Astrocyte (in vitro differentiated cells and primary cell): Measurements from ENCODE around the gene SUPT5H. TPM values are rescaled to one million over a fixed set of nuclear protein-coding genes. Genes with fewer than 3 reads are reported as not detected.

ENCODE experiments used
- DNase-seq: peaks from one replicate; pipeline ENCODE4 v3.0.0-alpha.2; 2010; ENCODE audit warnings: low read depth
- FAIRE-seq: peaks from 2 replicates; lab custom pipeline; 2011; peaks lifted over from hg19 to GRCh38; lab: Jason Lieb, UNC
- H2AFZ ChIP-seq: 2 replicates; pipeline ENCODE4 v1.6.0; 2012; ENCODE audit warnings: low read depth, low read length, inconsistent platforms
- H3K27ac ChIP-seq: 2 replicates; pipeline ENCODE4 v1.5.1; 2011; ENCODE audit warnings: low read depth, low read length, inconsistent platforms
- H3K27me3 ChIP-seq: 2 replicates; pipeline ENCODE4 v1.6.0; 2011; ENCODE audit warnings: low read length, inconsistent platforms; ENCODE audit not compliant: insufficient read depth
- H3K36me3 ChIP-seq: 2 replicates; pipeline ENCODE4 v1.5.1; 2011; ENCODE audit warnings: low read length, inconsistent platforms; ENCODE audit not compliant: insufficient read depth
- H3K4me1 ChIP-seq: 2 replicates; pipeline ENCODE4 v1.5.1; 2011; ENCODE audit warnings: low read length, inconsistent platforms; ENCODE audit not compliant: insufficient read depth
- H3K4me2 ChIP-seq: 2 replicates; pipeline ENCODE4 v1.6.0; 2012; ENCODE audit warnings: low read length, inconsistent platforms
- H3K4me3 ChIP-seq: 2 replicates; pipeline ENCODE4 v1.5.1; 2011; ENCODE audit warnings: low read depth, mild to moderate bottlenecking, low read length, inconsistent platforms; ENCODE audit not compliant: insufficient read depth
- H3K79me2 ChIP-seq: 2 replicates; pipeline ENCODE4 v1.6.0; 2012; ENCODE audit warnings: mild to moderate bottlenecking, low read length, inconsistent platforms; ENCODE audit not compliant: insufficient read depth
- H3K9ac ChIP-seq: 2 replicates; pipeline ENCODE4 v1.6.0; 2012; ENCODE audit warnings: mild to moderate bottlenecking, low read length, inconsistent platforms
- H3K9me3 ChIP-seq: 2 replicates; pipeline ENCODE4 v1.5.1; 2012; ENCODE audit warnings: low read depth, mild to moderate bottlenecking, low read length, inconsistent platforms; ENCODE audit not compliant: insufficient read depth
- H4K20me1 ChIP-seq: 2 replicates; pipeline ENCODE4 v1.6.0; 2012; ENCODE audit warnings: low read length, inconsistent platforms; ENCODE audit not compliant: insufficient read depth
- H3K27ac Mint-ChIP-seq: one replicate; pipeline ENCODE4 v1.8.0; 2021; ENCODE audit warnings: mild to moderate bottlenecking, mixed read lengths; ENCODE audit not compliant: unreplicated experiment
- H3K27me3 Mint-ChIP-seq: one replicate; pipeline ENCODE4 v1.8.0; 2021; ENCODE audit warnings: low read depth, mixed read lengths; ENCODE audit not compliant: unreplicated experiment
- H3K36me3 Mint-ChIP-seq: one replicate; pipeline ENCODE4 v1.8.0; 2021; ENCODE audit warnings: low read depth, mixed read lengths; ENCODE audit not compliant: unreplicated experiment
- H3K4me1 Mint-ChIP-seq: one replicate; pipeline ENCODE4 v1.8.0; 2021; ENCODE audit warnings: low read depth, mixed read lengths; ENCODE audit not compliant: unreplicated experiment
- H3K4me3 Mint-ChIP-seq: one replicate; pipeline ENCODE4 v1.8.0; 2021; ENCODE audit warnings: mild to moderate bottlenecking, moderate library complexity, mixed read lengths; ENCODE audit not compliant: unreplicated experiment
- H3K9me3 Mint-ChIP-seq: one replicate; pipeline ENCODE4 v1.8.0; 2021; ENCODE audit warnings: mild to moderate bottlenecking, mixed read lengths; ENCODE audit not compliant: unreplicated experiment
- EZH2 ChIP-seq: IDR thresholded peaks from 2 replicates; pipeline ENCODE4 v1.6.1; 2012; ENCODE audit warnings: mild to moderate bottlenecking, low read length, inconsistent platforms; ENCODE audit not compliant: insufficient read depth
- total RNA-seq: library from RNA; stranded (reverse); gene quantifications from 2 replicates; pipeline ENCODE4 v1.2.1, GENCODE V29; 2021
- TF ChIP-seq, protein P1 (sequence below): IDR thresholded peaks from 2 replicates; pipeline ENCODE4 v1.5.1; 2011; ENCODE audit warnings: low read depth, mild to moderate bottlenecking, inconsistent platforms, low read length, moderate library complexity; ENCODE audit not compliant: insufficient read depth

Gene SUPT5H
- total RNA-seq, 1 donor from 2014 or later: 171 TPM

DNA sequence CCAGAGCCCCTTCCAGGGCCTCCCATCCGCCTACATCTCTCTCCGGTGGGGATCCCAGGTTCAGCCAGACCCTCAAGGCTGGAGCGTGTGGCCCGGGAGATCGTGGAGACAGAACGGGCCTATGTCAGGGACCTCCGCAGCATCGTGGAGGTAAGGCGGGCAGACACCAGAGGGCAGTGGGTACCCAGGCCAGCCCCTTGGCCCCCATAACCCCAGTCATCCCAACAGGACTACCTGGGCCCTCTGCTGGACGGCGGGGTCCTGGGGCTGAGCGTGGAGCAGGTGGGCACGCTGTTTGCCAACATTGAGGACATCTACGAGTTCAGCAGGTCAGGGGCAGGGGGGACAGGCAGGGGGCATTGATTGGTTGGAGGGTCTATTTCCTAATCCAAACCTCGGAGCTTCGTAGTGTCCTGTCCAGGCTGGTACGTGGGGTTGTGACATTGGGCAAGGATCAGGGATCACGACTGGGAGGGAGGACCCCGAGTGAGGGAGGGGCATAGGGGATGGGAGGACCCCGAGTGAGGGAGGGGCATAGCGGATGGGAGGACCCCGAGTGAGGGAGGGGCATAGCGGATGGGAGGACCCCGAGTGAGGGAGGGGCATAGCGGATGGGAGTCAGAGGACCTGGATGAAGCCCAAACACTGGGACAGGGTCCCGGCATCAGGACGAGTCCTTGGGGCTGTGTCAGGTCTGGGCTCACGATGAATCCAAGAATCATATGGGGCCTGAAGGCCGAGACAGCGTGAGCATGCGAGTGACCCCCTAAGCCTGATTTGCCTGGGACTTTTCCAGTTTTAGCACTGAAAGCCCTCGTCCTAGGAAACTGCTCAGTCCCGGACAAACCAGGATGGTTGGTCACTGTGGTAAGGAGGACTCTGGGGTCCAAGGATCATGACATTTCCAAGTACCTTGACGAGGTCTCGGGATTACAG is 30.0 kb upstream of the SUPT5H start:
- Histone ChIP-seq H3K27ac (peak overlapping the region; percentile 97), H3K36me3 (peaks cover 11% of the 10 kb centered on the region), H3K9me3 (no peaks in the 10 kb centered on the region), H2AFZ (no peak overlapping the region), H3K4me2 (peak overlapping the region; percentile 97), H4K20me1 (peaks cover 58% of the 10 kb centered on the region), H3K4me3 (peak overlapping the region; percentile 83), H3K4me1 (peaks cover 28% of the 10 kb centered on the region), H3K79me2 (peaks cover 58% of the 10 kb centered on the region), H3K27me3 (no peaks in the 10 kb centered on the region), H3K9ac (peak overlapping the region; percentile 97)
- Mint-ChIP-seq H3K9me3 (no peaks in the 10 kb centered on the region), H3K4me1 (peaks cover 26% of the 10 kb centered on the region), H3K4me3 (peak overlapping the region; percentile 90), H3K36me3 (peaks cover 11% of the 10 kb centered on the region), H3K27me3 (no peaks in the 10 kb centered on the region), H3K27ac (no peak overlapping the region)
- TF ChIP-seq, protein P1, sequence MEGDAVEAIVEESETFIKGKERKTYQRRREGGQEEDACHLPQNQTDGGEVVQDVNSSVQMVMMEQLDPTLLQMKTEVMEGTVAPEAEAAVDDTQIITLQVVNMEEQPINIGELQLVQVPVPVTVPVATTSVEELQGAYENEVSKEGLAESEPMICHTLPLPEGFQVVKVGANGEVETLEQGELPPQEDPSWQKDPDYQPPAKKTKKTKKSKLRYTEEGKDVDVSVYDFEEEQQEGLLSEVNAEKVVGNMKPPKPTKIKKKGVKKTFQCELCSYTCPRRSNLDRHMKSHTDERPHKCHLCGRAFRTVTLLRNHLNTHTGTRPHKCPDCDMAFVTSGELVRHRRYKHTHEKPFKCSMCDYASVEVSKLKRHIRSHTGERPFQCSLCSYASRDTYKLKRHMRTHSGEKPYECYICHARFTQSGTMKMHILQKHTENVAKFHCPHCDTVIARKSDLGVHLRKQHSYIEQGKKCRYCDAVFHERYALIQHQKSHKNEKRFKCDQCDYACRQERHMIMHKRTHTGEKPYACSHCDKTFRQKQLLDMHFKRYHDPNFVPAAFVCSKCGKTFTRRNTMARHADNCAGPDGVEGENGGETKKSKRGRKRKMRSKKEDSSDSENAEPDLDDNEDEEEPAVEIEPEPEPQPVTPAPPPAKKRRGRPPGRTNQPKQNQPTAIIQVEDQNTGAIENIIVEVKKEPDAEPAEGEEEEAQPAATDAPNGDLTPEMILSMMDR: no peak
- no peak for TF ChIP-seq EZH2
- FAIRE-seq (no peak), DNase-seq (no peak)

DNA sequence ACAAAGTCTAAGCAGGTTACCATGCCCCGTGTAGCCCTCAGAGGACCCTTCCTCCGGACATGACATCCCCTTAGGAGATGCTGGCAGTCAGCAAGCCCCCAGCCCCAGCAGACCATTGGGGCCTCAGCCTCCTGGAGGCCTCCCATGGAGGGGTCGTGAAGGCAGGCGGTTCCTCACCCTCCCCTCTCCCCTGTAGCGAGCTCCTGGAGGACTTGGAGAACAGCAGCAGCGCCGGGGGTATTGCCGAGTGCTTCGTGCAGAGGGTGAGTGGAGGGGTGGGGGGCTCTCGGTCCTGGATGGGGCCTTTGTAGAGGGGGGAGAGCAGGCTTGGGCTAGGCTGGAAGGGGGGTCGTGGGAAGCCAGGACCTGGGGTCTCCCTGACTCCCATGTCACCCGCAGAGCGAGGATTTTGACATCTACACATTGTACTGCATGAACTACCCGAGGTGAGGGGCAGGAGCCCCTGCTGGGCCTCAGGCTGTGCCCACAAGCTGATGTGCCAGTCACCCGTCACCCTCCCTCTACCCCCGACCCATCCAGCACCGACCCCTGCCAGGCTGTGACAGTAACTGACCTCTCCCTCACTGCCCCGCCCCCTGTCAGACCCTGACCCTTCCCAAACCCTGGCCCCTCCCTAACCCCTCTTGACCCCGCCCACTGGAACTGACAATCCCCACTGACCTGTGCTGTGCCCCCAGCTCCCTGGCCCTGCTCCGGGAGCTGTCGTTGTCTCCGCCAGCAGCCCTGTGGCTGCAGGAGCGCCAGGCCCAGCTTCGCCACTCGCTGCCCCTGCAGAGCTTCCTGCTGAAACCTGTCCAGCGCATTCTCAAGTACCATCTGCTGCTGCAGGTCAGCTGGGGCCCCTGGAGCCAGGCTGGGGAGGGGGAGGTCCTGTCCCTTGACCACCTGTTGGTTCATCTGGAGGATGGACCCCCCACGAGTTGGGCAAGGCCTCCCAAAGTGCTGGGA is 28.9 kb upstream of the SUPT5H start:
- H4K20me1 ChIP-seq: peaks cover 64% of the 10 kb centered on the region
- H3K4me3 ChIP-seq: no peak overlapping the region
- H3K27me3 ChIP-seq: no peaks in the 10 kb centered on the region
- H3K4me2 ChIP-seq: peak overlapping the region; percentile 97
- H3K36me3 ChIP-seq: peaks cover 15% of the 10 kb centered on the region
- Mint-ChIP-seq H3K27me3 (no peaks in the 10 kb centered on the region), H3K4me1 (peaks cover 16% of the 10 kb centered on the region), H3K9me3 (no peaks in the 10 kb centered on the region), H3K4me3 (peak overlapping the region; percentile 40), H3K27ac (no peak overlapping the region), H3K36me3 (peaks cover 16% of the 10 kb centered on the region)
- H3K4me1 ChIP-seq: peaks cover 17% of the 10 kb centered on the region
- peak overlapping the region; percentile 97 for H3K9ac ChIP-seq
- no peaks in the 10 kb centered on the region for H3K9me3 ChIP-seq
- H3K27ac ChIP-seq: no peak overlapping the region
- H3K79me2 ChIP-seq: peaks cover 65% of the 10 kb centered on the region
- H2AFZ ChIP-seq: no peak overlapping the region
- FAIRE-seq: no peak
- TF ChIP-seq EZH2: no peak
- TF ChIP-seq, protein P1: no peak
- DNase-seq: no peak
